GM04504 (cell line): ENCODE measurements around the gene DSTYK.

Source experiments
- DNase-seq: peaks from one replicate; pipeline ENCODE4 v3.0.0-alpha.2; 2012; ENCODE audit warnings: low read depth

The DSTYK gene, protein sequence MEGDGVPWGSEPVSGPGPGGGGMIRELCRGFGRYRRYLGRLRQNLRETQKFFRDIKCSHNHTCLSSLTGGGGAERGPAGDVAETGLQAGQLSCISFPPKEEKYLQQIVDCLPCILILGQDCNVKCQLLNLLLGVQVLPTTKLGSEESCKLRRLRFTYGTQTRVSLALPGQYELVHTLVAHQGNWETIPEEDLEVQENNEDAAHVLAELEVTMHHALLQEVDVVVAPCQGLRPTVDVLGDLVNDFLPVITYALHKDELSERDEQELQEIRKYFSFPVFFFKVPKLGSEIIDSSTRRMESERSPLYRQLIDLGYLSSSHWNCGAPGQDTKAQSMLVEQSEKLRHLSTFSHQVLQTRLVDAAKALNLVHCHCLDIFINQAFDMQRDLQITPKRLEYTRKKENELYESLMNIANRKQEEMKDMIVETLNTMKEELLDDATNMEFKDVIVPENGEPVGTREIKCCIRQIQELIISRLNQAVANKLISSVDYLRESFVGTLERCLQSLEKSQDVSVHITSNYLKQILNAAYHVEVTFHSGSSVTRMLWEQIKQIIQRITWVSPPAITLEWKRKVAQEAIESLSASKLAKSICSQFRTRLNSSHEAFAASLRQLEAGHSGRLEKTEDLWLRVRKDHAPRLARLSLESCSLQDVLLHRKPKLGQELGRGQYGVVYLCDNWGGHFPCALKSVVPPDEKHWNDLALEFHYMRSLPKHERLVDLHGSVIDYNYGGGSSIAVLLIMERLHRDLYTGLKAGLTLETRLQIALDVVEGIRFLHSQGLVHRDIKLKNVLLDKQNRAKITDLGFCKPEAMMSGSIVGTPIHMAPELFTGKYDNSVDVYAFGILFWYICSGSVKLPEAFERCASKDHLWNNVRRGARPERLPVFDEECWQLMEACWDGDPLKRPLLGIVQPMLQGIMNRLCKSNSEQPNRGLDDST

DNA sequence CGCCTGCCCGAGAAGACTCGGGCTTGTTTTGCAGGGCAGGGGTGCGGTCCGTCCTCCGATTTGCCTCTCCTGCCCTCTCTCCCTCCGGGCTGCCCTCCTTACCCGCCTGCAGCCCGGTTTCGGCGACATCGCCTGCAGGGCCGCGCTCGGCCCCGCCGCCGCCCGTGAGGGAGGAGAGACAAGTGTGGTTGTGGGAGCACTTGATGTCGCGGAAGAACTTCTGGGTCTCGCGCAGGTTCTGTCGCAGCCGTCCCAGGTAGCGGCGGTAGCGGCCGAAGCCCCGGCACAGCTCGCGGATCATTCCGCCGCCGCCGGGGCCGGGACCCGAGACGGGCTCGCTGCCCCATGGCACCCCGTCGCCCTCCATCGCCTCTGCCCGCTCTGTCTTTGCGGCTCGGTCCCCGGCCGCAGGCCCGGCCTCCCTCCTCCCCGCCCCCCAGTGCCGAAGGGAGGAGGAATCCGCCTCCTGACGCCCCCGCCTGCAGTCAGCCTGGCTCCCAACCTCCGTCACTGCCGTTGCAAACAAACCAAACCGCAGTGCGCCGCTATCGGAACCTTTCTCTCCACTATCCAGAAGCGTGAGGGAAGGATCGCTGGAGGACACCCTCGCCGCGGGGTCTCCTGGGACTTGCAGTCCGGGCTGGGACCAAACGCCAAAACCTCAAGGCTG is at the start of gene DSTYK:
Gene DSTYK (minus strand): TSS at position 534 of the 670 bp plus-strand sequence. CDS start 167 bp downstream, at position 367.
- DNase-seq: peak; percentile 93

DNA sequence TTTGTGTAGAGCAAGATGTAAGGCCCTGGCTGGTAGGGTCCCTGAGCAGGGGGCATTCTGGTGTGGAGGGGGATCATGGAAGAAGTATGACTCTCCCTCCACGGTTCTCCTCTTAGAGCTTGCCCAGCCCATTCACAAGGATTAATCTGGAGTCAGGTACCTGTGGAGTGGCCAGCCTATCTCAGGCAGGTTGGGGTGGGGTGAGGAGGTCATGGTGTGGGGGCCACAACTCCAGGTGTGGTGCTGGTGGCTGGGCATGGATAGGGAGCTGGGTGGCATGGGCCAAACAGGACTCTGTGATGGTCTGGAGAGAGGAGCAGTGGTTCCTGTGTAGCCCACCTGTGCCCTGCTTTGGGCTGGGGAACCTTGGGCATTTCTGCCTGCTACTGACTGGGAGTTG is 48.5 kb upstream of the DSTYK start:
- DNase-seq: no peak

DNA sequence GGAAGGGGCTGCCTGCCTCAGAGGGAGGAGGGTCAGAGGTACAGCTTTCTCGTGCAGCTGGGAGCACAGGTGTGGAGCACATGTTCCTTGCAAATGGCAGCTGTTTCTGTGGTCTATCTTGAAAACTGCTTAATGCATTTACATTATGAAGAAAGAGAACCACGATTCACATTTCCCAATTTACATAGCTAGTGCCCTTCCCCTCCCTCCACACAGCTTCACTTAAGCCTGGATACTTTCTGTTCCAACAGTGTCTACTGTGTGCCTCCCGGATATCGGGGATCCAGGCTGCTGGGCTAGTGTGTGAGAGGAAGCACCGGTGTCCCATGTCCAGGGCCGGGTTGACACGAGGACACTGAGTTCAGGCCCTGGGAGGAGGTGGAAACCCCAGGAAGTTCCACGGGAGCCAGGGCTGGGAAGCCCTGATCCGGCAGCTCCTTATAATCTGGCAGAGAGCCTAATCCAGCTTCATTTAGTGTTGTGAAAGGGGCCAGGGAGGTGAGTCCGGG is 47.9 kb upstream of the DSTYK start:
- DNase-seq: no peak

DNA sequence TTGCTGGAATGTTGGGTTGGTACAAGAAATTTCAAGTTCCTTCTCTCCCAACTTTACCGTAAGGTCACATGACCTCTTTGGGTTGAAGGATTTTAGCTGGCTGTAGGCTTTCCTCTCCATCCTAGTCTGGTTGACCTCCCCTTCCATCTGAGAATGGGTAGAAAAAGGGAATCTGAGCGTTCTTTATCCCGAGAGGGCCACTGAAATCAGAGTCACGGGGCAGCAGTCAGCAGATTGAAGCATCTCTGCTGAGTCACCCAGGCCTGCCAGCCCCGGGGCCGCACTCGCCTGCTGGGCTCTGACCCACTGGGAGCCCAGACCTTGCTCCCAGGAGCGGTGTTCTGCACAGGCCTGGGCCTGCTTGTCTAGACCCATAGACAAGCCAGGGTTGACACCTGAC is 47.2 kb upstream of the DSTYK start:
- DNase-seq: peak; percentile 64

DNA sequence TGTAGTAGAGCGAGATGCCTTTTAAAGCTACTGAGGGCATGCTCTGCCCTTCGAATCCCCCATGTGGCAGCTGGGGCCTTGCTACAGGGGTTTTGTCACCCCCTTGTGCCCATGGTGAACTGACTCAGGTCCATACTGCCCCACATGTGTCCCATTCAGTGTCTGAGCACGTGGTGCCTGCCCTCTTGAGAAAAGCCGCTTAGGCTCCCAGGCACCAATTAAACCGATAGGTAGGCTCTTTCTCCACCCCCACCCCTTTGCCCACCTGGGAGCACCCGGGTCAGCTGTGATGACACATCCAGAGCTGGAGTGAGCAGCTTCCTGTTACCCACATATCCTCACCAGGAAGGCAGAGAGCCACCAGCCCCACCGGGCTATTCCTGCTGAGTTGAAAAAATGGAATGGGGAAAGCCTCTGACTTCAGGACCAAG is 46.8 kb upstream of the DSTYK start:
- DNase-seq: no peak

DNA sequence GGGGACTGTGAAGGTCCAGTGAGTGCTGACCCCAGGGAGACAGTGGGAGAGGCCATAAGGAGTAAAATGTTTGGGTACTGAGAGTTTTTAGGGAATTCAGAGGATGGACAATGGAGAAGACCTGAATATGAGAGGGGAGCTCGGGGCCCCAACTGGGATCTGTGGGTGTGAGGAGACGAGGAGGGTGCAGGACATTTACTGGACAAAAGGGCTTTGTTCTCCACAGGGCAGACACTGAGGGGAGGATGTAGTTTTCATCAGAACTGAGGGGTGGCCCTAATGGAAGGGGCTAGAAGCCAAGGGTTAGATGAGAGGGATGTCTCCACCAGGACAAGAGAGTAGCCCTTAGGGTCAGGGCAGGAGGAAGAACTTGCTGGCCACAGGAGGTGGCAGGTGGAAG is 46.2 kb upstream of the DSTYK start:
- no peak for DNase-seq

DNA sequence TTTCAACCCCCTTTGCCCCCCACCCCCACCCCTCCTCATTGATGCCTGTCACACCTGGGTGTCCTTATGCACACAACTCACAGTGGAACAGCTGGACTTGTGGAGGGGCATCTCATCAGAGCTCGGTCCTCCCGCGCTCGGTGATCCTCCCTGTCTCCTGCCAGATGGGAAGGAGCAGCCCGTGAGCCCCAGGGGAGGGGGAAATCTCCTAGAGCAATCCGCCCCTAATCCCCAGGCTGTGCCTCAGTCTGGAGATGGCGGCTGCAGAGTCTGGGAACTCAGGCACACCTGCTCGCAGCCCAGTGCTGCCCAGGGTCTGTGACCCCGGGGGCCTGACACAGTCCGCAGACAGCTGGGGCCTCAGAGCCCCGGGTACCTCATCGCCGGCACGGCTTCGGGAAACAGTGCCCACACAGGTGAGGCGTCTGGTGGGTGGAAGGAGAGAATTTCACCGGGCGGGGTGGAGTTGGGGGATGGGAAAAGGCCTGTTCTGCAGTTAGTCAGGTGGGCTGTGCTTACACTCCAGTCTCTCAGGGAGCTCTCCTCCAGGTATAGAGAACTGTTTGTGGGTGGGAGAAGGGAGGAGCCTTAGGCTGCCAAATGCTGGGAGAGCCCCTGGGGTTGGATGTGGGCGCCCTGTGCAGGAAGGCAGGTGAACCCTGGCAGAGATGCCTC is 45.6 kb upstream of the DSTYK start:
- DNase-seq: no peak

DNA sequence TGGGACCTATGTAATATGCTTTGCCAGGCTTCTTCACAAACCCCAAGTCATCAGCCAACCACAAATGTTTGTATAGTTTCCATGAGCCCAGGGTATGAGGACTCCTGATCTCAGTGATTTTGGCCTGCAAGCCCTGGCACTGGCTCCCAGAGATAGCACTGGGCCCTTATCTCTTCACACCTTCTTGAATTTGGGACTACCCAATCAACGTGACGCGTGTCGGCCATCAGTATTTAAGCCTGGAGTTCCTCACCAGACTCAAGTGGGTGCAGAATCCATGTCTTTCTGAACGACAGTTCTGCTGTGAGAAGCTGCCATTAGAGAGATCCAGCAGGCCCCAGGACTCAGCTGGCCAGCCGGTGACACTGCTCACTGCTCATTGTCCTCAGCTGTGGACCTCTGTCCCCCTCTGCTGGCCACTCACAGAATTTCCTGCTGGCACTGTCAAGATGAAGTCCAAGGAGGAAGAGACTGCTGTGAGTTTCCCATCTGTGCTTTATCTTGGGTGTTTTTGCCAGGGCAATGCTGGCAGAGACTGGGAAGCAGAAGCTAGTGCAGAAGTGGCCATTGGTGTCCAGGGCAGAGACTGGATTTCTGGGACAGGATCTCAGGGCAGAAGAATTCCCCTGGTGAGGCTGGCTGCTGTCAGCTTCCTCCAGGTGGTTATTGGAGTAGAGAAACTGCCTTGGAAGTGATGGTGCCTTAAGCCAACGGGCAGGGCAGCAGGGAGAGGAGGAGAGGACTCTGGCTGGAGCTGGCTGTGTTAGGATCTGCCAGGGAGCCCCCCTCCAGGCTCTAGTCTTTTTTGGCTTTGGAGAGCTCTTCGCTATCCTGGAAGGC is 44.7 kb upstream of the DSTYK start:
- DNase-seq: peak; percentile 67

DNA sequence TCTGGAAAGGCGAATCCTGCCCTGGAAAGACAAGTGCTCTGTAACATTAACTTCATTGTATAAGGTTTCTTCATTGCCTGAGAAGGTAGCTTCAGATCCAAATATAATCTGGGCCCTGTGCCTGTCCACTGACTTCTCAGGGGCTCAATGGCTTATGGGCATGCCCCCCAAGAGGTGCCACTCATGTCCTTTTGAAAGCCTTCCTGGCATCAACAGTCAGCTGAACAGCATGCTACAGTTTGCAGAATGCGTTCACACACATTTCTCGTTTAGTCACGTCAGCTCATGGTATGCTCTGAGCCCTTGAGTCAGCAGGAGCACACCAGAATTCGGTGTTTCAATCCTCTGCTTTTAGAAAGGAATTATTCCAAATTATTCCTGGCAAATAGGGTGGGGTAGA is 40.1 kb upstream of the DSTYK start:
- no peak for DNase-seq

DNA sequence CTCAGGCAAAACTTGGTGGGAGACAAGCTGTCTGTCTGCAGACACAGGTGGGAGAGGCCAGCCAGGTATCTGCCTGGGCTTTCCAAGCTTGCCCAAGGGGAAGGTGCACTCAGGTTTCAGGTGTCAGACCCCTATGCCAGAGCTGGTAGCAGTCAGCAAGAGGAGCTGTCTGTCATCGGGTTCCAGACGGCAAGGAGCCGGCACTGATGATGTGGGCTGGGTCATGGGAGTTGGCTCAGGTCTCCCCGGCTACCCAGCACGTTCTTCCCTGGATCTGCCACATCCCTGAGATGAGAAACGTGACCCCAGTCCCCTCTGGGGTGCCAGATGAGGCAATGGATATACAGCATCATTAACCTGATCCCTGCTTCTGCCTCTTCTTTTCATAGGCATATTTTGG is 39.2 kb upstream of the DSTYK start:
- no peak for DNase-seq

DNA sequence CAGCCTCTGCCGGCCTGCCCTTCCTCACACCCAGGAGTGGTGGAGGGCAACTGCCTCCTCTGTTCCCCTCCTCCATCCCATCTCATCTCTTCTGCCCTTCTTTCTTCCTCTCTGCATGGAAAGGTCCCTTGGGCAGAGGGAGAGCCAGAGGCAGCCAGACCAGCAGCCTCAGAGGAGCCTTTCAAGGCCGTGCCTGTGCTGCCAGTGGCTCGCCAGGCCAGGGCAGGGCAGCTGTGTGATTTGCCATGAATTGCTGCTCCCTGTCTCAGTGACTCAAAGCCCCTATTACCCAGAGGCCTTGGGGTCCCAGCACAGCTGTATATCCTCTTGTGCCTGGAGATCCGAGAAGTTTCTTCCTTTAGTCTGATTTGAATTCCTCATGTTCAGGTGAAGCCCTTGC is 38.1 kb upstream of the DSTYK start:
- no peak for DNase-seq

DNA sequence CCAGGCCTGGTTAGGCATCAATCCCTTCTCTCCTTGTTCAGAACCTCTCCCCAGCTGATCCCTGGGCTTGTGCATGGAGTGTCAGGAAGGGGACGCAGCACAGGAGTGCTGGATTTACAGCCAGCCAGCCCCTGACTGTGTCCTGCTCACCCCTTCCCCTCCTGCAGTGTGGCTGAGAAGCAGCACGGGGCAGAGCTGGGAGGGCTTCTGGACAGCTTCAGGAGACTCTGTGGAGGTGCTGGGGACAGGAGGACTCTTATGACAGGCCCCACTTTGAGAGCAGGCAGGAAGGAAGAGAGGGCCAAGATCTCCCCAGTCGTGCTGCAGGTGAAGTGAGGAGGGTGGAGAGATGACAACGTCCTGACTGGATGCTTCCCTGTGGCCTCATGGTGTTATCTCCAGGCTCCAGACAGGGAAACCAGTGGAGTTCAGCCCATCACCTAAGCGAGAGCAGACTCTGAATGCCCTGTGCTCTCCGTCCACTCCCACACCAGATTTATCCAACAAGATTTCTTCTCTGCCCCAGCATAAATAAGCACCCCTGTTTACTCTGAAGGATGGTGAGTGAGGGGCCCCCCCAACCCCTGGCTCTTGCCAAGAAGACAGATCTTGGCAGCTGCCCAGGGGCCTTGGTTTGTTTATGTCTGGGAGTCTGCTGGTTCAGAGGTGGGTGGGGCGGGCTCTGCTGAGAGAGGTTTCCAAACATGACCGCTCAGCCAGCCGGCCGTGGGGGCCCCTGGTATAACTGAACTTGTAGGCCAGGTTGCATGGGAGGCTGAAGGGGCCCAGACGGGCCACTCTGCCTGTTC is 37.5 kb upstream of the DSTYK start:
- DNase-seq: no peak

DNA sequence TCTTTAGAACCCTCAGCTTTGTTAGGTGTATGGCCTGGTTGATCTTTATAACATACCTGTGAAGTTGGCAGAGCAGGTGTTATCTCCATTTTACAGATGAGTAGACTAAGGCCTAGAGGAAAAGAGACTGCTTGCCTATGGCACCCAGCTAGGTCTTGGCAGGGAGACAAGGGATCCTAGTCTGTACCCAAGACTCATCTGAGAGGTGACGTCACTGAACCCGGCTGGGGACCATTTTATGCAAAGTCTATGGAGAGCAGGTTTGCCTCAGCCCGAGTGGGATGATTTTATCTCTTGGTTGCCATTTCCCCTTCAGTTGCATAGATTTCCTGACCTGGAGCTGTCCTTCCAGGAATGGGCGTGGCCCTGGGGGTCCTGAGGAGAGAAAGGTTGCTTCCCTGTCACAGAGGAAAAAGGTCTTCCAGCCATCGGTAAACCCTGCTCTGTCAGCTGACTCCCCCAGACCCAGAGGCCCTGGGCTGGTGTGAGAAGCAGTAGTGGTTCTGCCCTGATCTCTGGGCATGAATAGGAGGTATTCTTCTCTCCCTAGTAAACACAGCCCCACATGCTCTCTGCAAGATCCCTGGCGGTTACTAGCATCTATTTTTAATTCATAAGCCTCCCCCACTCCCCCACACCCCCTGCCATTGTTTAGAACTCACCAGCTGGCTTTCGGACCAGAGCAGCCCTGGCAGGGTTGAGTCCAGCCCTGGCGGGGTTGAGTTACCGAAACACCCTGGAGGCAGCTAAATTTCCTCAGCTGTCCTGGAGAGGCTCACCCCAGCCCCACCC is 35.8 kb upstream of the DSTYK start:
- DNase-seq: no peak

DNA sequence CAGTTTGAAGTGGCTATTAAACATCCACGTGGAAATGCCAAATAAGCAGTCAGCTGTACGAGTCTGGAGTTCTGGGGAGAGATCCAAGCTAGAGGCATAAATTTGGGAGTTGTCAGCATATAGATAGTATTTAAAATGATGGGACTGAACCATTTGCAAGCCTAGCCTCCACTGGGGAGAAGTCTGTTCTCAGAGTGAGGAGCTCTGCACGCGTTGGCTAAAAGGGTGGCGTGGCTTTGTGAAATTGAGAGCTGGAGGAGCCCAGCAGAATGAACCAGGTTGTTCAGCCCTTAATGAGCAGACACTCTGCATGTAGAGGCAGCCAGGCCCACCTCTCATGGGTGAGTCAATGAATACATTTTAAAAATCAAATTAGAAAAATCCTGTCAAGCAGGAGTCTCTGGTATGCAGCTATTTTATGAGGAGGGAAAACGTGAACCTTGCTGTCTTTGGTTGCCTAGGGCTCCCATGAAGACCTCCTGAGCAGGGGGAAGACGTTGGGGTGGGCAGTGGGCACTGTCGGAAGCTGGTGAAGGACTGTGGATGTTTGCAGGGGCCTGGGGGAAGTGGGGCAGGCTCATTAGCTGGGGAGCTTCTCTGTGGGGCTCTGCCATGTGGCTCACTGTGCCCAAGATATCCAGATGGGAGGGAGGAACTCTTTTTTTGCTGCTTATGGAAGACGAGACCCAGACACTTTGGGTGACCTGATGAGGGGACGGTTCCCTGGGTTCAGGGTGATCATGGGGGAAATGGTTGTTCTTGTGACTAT is 35.0 kb upstream of the DSTYK start:
- DNase-seq: no peak

DNA sequence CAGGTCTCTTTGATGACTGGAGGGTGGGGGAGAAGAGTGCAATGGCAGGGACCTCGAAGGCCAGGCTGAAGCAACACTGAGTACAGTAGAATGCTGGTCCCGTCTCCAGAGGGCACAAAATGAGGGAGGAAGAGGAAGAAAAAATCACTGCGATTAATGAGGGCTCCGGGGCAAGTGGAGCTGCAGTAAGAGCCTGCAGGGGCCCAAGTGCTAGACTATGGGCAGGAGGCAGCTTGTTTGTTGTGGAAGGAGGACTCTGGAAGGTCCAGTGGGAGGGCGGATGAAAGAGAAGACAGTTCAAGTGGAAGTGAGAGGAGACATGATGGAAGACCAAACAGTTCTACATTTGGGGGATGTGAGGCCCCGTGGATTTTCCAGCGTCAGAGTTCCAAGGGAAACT is 33.6 kb upstream of the DSTYK start:
- no peak for DNase-seq

DNA sequence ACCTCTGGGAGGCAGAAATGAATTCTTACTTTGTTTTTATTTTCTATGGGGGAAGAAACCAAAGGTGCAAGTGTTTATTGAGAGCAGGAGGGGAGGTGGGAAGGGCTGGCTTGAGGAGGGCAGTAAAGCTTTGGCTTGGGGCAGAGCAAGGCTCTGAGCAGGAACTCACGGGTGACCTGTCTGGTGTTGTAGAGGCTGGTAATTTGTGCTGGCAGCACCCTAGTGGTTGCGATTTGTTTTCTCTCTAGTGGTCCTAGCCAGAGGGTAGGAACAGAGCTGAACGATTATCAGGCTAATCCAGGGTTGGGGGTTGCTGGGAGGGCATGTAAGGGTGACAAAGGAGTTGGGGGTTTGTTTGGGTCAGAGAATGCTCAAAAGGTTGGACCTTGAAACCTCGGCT is 32.9 kb upstream of the DSTYK start:
- no peak for DNase-seq

DNA sequence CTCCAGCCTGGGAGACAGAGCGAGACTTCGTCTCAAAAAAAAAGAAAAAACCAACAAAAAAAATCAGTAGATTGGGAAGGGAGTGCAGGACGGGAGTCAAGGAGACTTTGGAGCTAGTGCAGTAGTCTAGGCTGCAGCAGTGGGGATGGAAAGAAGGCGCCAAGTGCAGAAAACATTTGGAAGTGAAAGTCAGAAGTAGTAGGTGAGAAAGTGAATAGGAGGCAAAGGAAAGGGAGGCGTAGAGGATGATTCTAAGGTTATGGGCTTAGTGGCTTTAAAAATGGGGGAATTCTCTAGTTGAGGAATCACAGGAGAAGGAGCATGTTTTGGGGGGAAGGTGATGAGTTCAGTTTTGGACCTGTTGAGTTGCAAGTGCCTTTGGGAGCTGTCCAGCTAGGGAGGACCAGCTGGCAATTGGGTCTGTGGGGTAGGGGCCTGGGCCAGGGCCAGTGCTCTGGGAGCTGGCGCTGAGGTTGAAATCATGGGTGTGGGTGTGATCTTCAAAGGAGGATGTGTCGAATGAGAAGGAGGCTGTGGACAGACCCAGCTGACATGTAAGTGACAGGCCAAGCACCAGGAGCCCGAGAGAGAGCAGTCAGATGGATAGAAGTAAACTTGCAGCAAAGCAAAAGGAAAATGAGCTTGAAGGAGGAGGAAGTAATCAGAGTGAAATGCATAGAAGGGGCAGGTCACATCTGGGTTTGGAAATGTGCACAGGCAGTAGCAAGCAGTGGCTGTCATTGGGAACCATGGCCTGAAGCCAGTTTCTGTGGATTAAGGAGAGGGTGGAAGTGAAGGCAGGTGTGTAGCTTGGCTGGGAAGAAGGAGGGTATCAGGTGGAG is 32.1 kb upstream of the DSTYK start:
- DNase-seq: no peak
